Hematopoietic multipotent progenitor cell treated with erythropoietin and hydrocortisone succinate and interleukin-3 and kit ligand, for 17 days (in vitro differentiated cells): ENCODE results near the gene STK25.

Experiments
- DNase-seq: peaks from one replicate; pipeline ENCODE4 v3.0.0-alpha.2; 2015; ENCODE audit warnings: low spot score

STK25 gene

DNA sequence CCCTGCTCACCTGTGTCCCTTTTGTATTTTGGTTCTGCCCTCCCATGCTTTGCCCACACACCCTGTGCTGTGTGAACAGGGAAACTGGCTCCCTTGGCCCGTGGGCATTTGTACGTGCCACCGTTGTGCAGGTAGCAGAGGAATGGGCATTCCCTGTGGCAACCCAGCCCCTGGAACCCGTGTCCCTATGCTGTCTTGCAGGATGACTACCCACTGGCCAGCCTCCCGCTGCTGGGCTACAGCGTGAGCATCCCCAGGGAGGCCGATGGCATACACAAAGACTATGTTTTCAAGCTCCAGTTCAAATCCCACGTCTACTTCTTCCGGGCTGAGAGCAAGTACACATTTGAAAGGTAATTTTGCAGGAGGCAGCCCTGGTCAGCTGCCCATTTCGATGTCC is 15.3 kb downstream of the STK25 start:
- no peak for DNase-seq

DNA sequence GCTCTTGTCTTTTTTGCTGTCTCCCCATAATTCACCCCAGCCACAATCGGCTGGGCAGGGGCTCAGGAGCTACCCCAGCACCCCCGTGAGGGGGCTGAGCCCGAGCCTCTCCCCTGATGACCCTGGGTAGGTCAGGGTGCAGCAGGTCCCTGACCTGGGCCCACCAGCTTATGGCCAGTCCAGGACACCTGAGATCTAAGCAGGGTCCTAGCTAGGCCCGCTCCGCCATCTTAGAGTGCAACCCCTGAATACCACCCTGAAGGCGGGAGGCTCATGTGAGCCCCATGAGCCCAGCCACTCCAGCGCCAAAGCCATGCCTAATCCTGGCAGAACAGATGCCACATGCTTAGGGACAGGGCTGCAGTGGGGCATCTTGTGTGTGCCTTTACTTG is 16.2 kb downstream of the STK25 start:
- DNase-seq, result no peak

DNA sequence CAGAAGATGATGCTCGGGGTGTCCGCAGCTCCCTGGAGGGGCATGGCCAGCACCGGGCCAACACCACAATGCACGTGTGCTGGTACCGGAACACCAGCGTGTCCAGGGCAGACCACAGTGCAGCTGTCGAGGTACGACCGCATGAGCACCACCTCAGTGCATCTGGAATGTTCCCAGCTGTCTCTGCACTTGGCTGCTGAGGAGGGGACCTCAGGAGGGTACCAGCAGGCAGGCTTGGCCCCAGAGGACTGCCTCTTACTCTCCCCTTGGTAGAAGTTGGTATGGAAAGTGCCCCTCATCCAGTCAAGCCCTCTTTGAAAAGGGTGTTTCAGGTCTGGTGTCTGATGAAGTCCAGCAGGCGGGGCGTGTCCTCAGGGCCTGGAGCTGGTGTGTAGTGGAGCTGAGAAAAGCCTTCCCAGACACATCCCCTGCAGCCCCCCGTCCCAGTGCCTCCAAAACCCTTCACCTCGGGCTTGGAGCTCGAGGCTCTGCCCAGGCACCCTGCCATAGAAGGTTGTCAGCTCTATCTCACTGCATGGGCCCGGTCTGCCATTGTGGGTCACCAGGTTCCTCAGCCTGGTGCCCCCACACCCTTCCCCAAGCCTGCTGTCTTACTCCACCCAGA is 16.7 kb downstream of the STK25 start:
- no peak for DNase-seq

DNA sequence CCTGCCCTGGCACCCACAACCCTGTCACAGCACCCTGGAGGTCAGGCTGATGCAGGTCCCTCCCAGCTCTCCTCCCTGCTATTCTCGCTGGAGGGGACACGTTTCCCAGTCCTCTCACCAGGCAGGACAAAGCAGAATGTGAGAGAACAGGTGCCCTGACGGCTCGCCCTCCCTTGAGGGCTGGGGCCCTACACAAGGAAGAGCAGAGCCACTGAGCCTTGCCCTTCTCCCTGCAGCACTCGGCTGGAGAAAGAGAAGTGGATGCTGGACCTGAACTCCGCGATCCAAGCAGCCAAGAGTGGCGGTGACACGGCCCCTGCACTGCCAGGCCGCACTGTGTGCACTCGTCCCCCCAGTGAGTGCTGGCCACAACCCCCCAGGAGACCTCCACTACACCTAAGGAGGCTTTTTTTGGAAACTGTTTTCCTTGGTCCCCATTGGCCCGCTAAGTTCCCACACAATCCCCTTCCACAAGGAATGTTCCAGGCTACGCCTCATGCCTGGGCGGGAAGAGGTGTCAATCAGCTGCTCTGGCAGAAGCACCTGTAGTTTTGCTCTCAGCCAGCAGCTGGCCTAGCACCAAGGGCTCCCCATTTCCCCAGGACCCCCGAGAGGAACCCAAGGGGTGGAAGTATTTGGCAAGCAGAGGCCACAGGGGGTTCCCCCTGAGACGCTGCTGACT is 17.4 kb downstream of the STK25 start:
- no peak for DNase-seq

DNA sequence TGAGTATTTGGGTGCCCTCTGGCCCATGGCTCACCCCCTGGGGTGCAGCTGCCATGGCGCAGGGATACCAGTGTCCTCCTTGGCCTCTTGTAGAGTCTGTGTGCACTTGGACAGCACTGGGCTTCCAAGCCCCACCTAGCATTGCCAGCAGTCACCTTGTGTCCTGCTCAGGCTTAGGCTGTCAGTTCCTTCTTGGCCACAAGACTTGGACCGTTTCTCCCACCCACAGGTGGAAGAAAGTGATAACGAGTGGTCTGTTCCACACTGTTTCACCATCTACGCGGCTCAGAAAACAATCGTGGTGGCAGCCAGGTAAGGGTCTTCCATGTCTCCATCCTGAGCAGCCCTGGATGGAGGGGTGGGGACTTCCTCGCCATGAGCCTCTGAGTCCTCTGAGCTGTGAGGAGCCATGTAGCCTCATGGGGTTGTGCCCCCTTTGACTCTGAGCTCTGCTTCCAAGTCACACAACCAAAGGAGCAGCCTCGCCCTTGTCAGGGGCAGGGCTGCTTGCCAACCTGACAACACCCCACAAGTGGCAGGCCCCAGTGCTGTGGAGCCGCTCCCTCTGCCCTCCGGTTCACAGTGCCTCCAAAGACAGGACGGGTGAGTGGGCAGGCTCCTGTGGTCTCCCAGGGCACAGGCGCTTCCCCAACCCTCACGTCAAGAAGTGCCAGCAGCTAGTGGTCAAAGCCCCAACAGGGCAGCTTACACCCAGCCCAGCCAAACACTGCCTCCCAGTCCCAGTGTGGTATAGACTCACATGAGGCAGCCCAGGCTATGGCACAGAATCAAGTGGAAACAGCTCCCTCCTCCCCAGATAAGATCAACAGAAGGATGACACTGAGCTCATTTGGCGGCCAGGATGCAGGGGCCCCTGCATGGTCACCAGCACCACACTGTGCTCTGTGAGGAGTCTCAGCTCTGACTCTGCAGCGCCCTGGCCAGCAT is 18.4 kb downstream of the STK25 start:
- DNase-seq, result peak; percentile 78

DNA sequence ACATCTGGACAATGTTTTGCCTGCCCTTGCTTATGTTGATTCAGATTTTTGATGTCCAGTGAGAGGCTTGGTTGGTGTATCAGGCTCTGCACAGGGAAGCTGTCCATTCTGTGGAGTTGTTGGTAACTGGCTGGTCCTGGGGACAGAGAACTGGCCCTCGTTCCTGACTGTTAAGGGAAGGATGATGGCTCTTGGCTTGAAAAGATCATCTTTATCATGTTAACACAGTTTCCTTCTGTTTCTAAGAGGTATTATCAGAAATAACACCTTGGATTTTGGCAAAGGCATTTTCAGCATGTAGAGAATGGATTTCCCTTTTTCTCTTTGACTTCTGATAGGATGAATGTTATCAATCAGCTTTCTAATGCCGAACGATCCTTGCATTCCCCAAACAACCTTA is 19.3 kb downstream of the STK25 start:
- DNase-seq, result peak; percentile 52

DNA sequence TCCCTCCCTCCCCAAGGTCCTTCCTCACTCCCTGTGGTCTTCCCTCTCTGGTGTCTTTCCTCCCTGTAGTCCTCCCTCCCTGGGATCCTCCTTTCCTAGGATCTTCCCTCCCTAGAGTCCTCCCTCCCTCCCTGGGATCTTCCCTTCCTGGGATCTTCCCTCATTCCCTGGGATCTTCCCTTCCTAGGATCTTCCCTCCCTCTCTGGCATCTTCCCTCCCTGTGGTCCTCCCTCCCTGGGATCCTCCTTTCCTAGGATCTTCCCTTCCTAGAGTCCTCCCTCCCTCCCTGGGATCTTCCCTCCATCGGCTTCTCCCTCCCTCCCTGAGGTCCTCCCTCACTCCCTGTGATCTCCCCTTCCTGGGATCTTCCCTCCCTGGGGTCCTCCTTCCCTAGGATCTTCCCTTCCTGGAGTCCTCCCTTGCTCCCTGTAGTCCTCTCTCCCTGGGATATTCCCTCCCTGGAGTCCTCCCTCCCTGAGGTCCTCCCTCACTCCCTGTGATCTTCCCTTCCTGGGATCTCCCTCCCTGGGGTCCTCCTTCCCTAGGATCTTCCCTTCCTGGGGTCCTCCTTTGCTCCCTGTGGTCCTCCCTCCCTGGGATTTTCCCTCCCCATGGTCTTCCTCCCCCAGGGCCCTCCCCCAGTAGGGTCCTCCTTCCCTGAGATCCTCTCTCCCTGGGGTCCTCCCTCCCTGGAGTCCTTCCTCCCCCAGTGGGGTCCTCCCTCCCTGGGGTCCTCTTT is 23.0 kb downstream of the STK25 start:
- DNase-seq, result no peak

DNA sequence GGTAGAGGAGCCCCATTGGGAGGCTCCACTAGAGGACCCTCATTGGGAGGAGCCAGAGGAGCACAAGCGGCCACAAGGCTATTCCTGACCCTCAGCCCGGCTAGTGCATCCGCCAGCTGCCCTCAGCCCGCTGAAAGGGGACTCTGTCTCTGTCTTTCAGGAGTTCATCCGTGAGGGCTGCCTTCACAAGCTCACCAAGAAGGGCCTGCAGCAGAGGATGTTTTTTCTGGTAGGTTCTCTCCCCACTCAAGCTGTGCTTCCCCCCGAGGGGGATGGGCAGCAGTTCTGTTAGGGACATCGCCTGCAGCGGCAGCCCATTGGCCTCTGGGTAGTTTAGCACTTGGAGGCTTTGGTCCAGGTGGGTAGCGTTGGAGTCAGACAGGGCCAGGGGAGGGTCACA is 25.1 kb downstream of the STK25 start:
- no peak for DNase-seq

DNA sequence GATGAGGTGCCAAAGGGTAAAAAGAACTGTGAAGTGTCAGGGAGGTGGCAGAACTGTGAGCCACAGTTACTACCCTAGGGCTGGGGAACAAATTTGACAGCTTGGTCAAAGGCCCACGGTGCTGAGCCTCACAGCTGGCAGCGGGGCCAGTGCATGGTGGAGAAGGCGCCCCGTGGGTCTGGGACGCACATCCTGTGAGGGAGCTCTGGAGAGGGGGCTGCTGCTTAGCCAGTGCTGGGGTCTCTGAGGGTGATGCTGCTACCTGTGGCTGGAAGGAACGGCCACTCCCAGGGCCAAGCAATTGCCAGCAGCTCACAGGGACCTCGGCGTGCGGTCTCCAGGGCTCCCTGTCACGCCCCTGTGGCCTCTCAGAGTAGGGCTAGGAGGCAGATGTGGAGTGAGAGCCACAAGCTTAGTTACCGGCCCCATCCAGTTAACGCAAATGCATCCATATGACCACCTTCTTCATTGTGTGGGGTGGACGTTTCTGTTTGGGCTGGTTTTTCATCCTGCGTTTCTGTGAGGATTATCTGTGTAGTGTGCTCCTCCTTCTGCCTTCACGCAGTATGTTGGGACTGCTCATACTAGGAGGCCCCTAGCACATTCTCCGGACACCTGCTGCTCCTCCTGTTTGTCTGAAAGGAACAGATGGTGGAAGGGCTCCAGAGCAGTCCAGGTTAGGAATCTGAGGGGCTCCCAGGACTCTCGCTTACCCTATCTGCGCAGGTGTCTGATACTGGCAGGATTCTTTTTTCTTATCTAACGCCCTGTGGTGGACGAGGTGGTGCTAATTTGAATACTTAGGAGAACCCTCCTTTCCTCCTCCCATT is 26.0 kb downstream of the STK25 start:
- no peak for DNase-seq

DNA sequence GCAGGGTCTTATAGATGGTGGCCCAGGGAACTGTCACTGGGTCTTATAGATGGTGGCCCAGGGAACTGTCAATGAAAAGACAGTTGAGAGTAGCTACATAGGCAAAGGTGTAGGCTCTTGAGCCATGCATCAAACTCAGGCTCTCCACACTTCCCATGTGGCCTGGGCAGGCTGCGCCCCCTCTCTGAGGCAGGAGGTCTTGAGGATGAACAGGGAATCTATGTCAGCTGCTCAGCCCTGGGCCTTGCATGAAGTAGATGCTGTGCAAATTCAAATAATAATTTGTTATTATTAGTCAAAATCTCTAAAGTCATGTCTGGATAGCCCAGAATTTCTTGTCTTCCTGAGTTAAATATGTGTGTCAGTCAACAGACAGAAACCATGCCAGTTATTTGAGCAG is 26.7 kb downstream of the STK25 start:
- no peak for DNase-seq

DNA sequence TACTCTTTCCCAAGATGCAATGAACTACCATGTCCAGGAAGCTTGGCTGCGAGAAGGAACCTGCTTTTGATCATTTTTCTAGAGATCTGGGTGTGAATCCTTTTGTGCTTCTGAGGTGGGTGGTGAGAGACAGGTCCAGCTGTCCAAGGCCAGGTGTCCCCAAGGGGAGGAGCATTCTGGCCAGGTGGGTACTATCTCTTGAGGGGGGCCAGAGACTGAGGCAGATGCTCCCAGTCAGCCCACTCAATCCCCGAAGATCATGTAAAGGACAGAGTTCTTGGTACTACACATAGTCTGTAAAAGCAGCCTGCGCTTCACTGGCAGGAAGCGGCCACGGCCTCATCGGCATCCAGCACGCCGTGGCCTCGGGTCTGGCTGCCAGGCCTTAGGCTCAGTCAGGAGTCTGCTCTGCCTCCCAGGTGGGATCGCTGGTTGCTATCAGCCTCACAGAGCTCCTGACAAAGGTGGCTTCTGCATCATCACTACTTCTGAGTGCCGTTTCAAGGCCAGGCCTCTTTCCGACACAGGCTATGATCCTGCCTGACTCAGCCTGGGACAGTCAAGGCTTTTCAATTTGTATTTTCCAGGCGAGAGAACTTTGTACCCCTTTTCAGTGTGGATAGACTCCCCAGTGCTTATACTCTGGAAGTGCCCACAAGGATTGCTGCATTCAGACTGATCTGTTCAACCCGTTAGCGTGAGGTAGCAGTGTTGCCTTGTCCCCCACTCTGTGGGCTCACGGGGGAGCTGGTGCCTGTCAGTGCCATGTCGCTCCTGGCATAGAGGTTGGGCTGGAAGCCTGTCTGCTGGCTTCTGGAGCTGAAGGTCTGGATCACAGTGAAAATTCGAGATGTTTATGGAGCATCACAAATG is 29.1 kb downstream of the STK25 start:
- DNase-seq, result no peak

DNA sequence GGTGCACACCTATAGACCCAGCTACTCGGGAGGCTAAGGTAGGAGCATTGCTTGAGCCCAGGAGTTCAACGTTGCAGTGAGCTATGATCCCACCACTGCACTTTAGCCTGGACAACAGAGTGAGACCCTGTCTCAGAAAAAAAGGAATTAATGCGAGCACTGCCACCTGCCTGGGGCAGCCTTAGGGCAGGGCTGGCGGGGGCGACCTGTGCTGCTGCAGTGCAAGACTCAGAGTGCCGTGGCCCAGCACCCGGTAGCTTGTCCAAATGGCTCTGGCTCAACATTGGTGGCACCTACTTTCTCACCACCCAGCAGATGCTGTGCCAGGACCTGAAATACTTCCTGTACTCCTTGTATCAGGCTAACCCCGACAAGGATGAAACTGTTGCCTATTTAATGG is 30.2 kb downstream of the STK25 start:
- DNase-seq, result no peak

DNA sequence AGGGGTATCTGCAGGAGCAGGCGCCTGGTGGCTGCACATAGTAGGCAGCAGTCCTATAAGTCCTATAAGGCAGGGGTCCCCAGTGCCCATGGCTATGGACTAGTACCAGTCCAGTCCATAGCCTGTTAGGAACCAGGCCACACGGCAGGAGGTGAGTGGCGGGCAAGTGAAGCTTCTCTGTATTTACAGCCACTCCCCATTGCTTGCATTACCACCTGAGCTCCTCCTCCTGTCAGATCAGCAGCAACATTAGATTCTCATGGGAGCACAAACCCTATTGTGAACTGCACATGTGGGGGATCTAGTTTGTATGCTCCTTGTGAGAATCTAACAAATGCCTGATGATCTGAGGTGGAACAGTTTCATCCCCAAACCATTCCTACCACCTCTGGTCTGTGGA is 33.1 kb downstream of the STK25 start:
- DNase-seq, result no peak

DNA sequence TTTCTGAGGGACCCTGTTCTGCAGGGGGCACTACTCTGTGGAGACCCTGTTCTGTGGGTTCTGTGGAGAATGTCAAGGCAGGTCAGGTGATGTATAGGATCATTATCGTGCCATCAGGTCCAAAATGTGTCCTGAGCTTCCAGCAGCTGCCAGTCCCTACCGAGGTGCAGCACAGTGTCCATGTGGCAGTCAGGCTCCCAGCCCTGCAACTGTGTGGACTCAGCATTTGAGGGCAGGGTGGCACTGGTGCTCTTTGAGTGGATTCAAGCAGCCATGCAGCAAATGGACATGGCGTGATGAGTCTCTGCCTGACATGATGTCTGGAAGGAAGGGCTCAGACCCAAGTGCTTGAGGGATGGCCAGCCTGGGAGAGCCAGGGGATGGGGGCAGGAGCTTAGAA is 35.0 kb downstream of the STK25 start:
- no peak for DNase-seq

DNA sequence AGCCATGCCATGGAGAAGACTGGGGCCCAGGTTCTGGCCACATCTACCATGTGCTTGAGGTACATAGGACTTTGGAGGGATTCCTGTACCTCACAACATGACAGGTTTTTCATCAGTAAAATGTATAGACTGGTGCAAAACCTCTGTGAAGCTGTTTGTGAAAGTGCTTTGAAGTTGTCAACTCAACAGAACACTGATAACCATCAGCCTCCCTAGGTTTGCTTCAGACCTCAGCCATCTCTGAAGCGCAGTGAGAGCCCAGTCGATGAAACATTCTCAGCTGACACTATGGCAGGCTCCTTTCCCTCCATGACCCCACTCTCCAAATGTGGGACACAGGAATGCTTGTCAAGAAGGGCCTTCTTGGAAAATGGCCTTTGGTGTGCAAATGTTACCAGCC is 38.6 kb downstream of the STK25 start:
- DNase-seq, result no peak

DNA sequence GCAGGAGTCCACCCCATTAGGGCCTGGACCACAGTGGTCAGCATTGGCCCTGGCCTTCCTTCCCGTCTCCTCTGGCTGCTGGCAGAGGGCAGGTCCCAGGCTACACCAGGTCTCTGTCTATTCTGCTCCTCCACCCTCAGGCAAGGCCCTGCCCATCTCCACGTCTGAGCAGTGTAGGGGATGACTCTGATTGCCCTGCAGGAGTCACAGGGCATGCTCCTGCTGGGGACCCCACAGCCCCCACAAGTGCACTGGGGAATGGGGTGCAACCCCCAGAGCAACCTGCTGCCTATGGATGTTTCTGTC is 40.0 kb downstream of the STK25 start:
- no peak for DNase-seq

DNA sequence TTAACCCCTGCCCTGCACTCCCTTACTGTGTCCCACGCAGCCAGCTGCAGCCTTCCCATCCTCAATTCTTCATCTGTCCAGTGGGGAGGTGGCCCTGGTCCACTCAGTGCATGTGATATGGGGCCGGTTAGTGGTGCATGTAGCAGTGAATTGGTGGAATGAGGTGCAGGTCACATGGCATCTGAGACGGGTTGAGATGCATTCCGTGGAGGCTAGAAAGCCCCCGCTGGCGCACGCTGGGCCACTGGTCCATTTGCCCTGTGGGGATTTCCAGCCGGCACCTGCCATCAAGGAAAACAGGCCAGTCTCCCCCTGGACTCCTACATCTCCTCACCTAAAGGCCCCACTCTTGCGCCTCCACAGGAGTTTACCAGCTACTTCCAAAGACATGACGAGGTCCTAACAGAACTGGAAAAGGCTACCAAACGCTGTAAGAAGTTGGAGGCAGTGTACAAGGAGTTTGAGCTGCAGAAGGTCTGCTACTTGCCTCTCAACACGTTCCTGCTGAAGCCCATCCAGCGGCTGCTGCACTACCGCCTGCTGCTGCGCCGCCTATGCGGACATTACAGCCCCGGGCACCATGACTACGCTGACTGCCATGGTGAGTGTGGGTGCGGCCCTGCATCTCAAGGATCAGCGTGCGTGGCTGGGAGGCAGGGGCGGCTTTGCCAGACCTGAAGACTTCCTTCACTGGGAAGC is 40.5 kb downstream of the STK25 start:
- DNase-seq, result no peak

DNA sequence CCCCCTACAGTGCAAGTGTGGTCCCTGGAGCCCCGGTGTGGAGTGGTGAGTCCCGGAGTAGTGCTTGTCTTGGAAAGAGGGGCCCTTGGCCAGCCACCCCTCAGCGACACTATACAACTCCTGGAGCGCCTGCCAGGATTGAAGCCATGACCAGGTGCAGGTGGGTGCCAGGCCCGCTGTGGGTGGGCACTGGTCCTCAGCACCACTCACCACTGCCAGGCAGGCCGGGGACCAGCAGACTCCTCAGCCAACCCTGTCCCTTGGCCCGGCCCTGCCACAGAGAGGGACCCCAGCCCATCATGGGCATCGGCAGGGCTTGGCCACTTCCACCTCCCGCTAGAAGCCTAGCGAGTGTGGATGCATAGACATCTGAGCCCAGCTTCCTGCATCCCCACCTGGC is 42.2 kb downstream of the STK25 start:
- no peak for DNase-seq

DNA sequence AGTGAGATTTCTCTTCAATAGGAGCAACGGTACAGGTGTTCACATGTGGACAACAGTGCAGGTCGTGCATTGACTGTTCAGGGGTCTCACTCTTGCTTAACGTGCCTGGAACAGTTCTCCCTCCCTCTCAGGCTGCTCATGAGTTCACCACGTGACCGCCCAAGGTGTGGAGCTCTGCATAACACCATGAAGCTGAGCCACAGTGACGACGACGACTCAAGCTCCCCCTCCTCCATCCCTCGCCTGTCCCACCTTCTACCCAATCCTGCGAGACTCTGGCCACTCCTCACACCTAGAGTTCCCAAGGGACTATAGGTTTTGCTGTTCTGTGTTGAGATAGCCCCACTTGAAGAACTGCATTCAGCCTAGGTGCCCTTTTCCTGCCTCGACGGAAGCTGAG is 42.8 kb downstream of the STK25 start:
- no peak for DNase-seq
